Suprapubic skin (tissue), 4 donors: ENCODE measurements around the gene USP31.

ENCODE experiments used
- CTCF ChIP-seq, 2 donors: fragments of 200-600 bp in 1 of 2; fragments of 450-650 bp in 1 of 2; sonication (generic) in 1 of 2; IDR thresholded peaks; one replicate each; pipeline ENCODE4 v1.5.1; 2016 to 2019; ENCODE audit warnings: antibody characterized with exemption in 2 of 2, mild to moderate bottlenecking in 1 of 2, moderate library complexity in 1 of 2
- EP300 ChIP-seq: sonication (generic); formaldehyde crosslinking; IDR thresholded peaks from one replicate; pipeline ENCODE4 v1.6.1; 2017; ENCODE audit warnings: antibody characterized with exemption
- POLR2A ChIP-seq, 2 donors: fragments of 450-650 bp; IDR thresholded peaks; one replicate each; pipeline ENCODE4 v1.6.1; 2017; ENCODE audit warnings: antibody characterized with exemption in 2 of 2, mild to moderate bottlenecking in 2 of 2, moderate library complexity in 2 of 2
- POLR2AphosphoS5 ChIP-seq, 3 donors: sonication (generic); formaldehyde crosslinking; IDR thresholded peaks; one replicate each; pipeline ENCODE4 v1.6.1; 2017; ENCODE audit warnings: antibody characterized with exemption in 3 of 3

- TF ChIP-seq CTCF (IDR thresholded peaks at IDR 0.05) (no peak), POLR2A (IDR thresholded peaks at IDR 0.05) (no peak), POLR2AphosphoS5 (IDR thresholded peaks at IDR 0.05) (no peak), EP300 (no peak)
Observed at GRCh38 chr16:23147666-23148065, 1.6 kb downstream of the USP31 start.
